Measurements from ENCODE around the gene DCAF5. TPM values are rescaled to one million over a fixed set of nuclear protein-coding genes. Genes with fewer than 3 reads are reported as not detected.

Gene DCAF5
- total RNA-seq, 1 donor: 24.2 TPM

- DNase-seq (ENCODE audit: low read depth): peak; percentile 34
- no peak for TF ChIP-seq CTCF (IDR thresholded peaks at IDR 0.05; ENCODE audit: insufficient read depth, low read depth, low read length)
- no peak overlapping the region for H3K4me3 ChIP-seq (ENCODE audit: low read depth, low read length)
These were observed 60.0 kb downstream of the DCAF5 start for GRCh38 chr14:69092840-69093422.

GRCh38 chr14:69091695-69092094, 61.2 kb downstream of the DCAF5 start:
- H3K4me3 ChIP-seq (ENCODE audit: low read depth, low read length): no peak overlapping the region
- TF ChIP-seq CTCF (IDR thresholded peaks at IDR 0.05; ENCODE audit: insufficient read depth, low read depth, low read length): no peak
- DNase-seq (ENCODE audit: low read depth): no peak

GRCh38 chr14:69091006-69091405, 61.9 kb downstream of the DCAF5 start:
- H3K4me3 ChIP-seq (ENCODE audit: low read depth, low read length): no peak overlapping the region
- TF ChIP-seq CTCF (IDR thresholded peaks at IDR 0.05; ENCODE audit: insufficient read depth, low read depth, low read length): no peak
- DNase-seq (ENCODE audit: low read depth): no peak

- H3K4me3 ChIP-seq (ENCODE audit: low read depth, low read length): no peak overlapping the region
- DNase-seq (ENCODE audit: low read depth): peak; percentile 53
- TF ChIP-seq CTCF (IDR thresholded peaks at IDR 0.05; ENCODE audit: insufficient read depth, low read depth, low read length): peak; percentile 80
These were observed 62.6 kb downstream of the DCAF5 start for GRCh38 chr14:69090187-69090789.

GRCh38 chr14:69089046-69089445, 63.9 kb downstream of the DCAF5 start:
- no peak for TF ChIP-seq CTCF (IDR thresholded peaks at IDR 0.05; ENCODE audit: insufficient read depth, low read depth, low read length)
- no peak for DNase-seq (ENCODE audit: low read depth)
- H3K4me3 ChIP-seq (ENCODE audit: low read depth, low read length): no peak overlapping the region

GRCh38 chr14:69088586-69088985, 64.3 kb downstream of the DCAF5 start:
- no peak for TF ChIP-seq CTCF (IDR thresholded peaks at IDR 0.05; ENCODE audit: insufficient read depth, low read depth, low read length)
- peak; percentile 93 for DNase-seq (ENCODE audit: low read depth)
- H3K4me3 ChIP-seq (ENCODE audit: low read depth, low read length): no peak overlapping the region

- TF ChIP-seq CTCF (IDR thresholded peaks at IDR 0.05; ENCODE audit: insufficient read depth, low read depth, low read length): no peak
- peak; percentile 31 for DNase-seq (ENCODE audit: low read depth)
These were observed 65.9 kb downstream of the DCAF5 start for GRCh38 chr14:69087061-69087461.

More at GRCh38 chr14:69087061-69087461, 65.9 kb downstream of the DCAF5 start:
- H3K4me3 ChIP-seq (ENCODE audit: low read depth, low read length): no peak overlapping the region

Measured in fibroblast of villous mesenchyme (primary cell).